Ovary (tissue), 3 donors: ENCODE data around the gene U2AF1.
"Not testable (repeated sequence)": the region's sequence is repeated elsewhere in the genome, so short reads cannot be mapped to it uniquely, and the experiment has no call there.

Experiments
- EP300 ChIP-seq: sonication (generic); formaldehyde crosslinking; IDR thresholded peaks from one replicate; pipeline ENCODE4 v1.6.1; 2017; ENCODE audit warnings: antibody characterized with exemption
- POLR2A ChIP-seq: fragments of 450-650 bp; IDR thresholded peaks from one replicate; pipeline ENCODE4 v1.6.1; 2017; ENCODE audit warnings: antibody characterized with exemption, mild to moderate bottlenecking, moderate library complexity
- TF ChIP-seq, protein P1 (sequence below), 3 donors: fragments of 450-650 bp in 2 of 3; fragments of 200-600 bp in 1 of 3; IDR thresholded peaks; one replicate each; pipeline versions ENCODE4 v1.5.1 to v1.8.0; 2016 to 2022; ENCODE audit warnings: antibody characterized with exemption in 3 of 3, mild to moderate bottlenecking in 1 of 3
- donor health status: DM: no; HTN: no; CAD: no.

DNA sequence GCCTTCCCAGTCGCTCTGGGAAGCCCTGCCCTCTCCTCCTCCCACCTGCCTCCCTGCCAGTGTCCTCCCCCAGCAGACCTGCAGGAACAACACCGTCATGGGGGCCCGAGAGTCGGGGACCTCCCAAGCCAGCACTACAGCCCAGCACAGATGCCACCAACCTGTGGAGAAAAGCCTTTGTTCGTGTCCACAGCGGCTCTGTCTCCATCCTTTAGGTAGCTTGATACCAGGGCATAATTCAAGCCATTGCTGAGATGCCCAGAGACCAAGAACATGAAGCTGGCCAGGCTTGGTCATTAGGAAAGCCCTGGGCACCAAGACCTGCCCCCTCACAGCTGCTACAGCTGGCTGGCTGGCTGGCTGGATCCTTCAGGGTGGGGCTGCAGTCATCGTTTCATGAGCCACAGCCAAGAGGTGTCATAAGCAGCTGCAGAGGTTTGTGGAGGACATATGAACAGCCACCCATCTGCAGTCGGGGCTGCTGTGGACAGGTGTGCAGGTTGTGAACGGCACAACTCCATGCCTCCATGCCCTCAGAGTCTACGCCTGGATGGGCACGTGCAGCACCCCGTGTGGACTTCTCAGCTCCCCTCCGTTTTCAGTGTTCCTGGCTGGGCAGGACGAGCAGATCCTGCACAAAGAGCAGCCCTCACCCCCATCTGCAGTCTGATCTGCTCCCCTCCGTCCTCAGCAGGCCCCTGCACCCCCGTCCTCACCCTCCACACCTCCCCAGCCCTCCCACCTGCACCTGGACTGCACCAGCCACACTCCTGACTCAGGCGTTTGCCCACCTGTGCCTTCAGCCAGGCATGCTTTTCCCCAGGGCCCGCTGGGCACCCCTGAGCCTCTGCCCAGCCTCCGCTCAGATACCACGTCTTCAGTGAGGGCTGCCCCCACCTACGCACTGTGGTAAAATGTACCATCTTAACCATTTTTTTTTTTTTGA, 61.2 kb downstream of the U2AF1 start:
- TF ChIP-seq, protein P1, sequence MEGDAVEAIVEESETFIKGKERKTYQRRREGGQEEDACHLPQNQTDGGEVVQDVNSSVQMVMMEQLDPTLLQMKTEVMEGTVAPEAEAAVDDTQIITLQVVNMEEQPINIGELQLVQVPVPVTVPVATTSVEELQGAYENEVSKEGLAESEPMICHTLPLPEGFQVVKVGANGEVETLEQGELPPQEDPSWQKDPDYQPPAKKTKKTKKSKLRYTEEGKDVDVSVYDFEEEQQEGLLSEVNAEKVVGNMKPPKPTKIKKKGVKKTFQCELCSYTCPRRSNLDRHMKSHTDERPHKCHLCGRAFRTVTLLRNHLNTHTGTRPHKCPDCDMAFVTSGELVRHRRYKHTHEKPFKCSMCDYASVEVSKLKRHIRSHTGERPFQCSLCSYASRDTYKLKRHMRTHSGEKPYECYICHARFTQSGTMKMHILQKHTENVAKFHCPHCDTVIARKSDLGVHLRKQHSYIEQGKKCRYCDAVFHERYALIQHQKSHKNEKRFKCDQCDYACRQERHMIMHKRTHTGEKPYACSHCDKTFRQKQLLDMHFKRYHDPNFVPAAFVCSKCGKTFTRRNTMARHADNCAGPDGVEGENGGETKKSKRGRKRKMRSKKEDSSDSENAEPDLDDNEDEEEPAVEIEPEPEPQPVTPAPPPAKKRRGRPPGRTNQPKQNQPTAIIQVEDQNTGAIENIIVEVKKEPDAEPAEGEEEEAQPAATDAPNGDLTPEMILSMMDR (IDR thresholded peaks at IDR 0.05): not testable (repeated sequence)
- TF ChIP-seq POLR2A, EP300: not testable (repeated sequence)
